Peyer's patch (tissue), 4 donors: ENCODE data around the gene CHD1L. TPM values are rescaled to one million over a fixed set of nuclear protein-coding genes. Genes with fewer than 3 reads are reported as not detected.

ENCODE experiments used
- DNase-seq, 3 donors: peaks; one replicate each; pipeline ENCODE4 v3.0.0-alpha.2; 2017 to 2019
- H3K27ac ChIP-seq, 4 donors: fragments of 200-600 bp; sonication (generic); one replicate each; pipeline ENCODE4 v1.5.1; 2016 to 2019
- H3K27me3 ChIP-seq, 2 donors: fragments of 200-600 bp; sonication (generic); one replicate each; pipeline ENCODE4 v1.5.1; 2019
- H3K36me3 ChIP-seq, 3 donors: fragments of 200-600 bp; sonication (generic); one replicate each; pipeline ENCODE4 v1.5.1; 2016 to 2019
- H3K4me1 ChIP-seq, 4 donors: fragments of 200-600 bp; sonication (generic); one replicate each; pipeline ENCODE4 v1.5.1; 2016 to 2019
- H3K4me3 ChIP-seq, 4 donors: fragments of 200-600 bp; sonication (generic); 1 replicate in 3 of 4; 2 replicates in 1 of 4; pipeline ENCODE4 v1.5.1; 2016 to 2019; ENCODE audit warnings: mild to moderate bottlenecking in 1 of 4
- H3K9me3 ChIP-seq, 4 donors: fragments of 200-600 bp; sonication (generic); one replicate each; pipeline ENCODE4 v1.5.1; 2016 to 2019; ENCODE audit warnings: mild to moderate bottlenecking in 1 of 4
- POLR2A ChIP-seq, 2 donors: fragments of 450-650 bp; IDR thresholded peaks; one replicate each; pipeline ENCODE4 v1.5.1; 2017; ENCODE audit warnings: antibody characterized with exemption in 2 of 2, mild to moderate bottlenecking in 2 of 2, moderate library complexity in 2 of 2
- total RNA-seq, 4 donors: library from RNA; depleted of rRNA; stranded (reverse); fragments of >200 nt; gene quantifications; one replicate each; pipeline ENCODE4 v1.1.0, GENCODE V29; 2016
- TF ChIP-seq, protein P1 (sequence below), 6 experiments: fragments of 450-650 bp in 4 of 6; fragments of 200-600 bp in 2 of 6; sonication (generic) in 1 of 6; IDR thresholded peaks; one replicate each; pipeline ENCODE4 v1.5.1; 2017 to 2019; ENCODE audit warnings: antibody characterized with exemption in 6 of 6, mild to moderate bottlenecking in 3 of 6, moderate library complexity in 1 of 6

CHD1L gene
- total RNA-seq, 4 donors from 2014 or later, result 25.8 to 71.0 (median 38.3) TPM

DNA sequence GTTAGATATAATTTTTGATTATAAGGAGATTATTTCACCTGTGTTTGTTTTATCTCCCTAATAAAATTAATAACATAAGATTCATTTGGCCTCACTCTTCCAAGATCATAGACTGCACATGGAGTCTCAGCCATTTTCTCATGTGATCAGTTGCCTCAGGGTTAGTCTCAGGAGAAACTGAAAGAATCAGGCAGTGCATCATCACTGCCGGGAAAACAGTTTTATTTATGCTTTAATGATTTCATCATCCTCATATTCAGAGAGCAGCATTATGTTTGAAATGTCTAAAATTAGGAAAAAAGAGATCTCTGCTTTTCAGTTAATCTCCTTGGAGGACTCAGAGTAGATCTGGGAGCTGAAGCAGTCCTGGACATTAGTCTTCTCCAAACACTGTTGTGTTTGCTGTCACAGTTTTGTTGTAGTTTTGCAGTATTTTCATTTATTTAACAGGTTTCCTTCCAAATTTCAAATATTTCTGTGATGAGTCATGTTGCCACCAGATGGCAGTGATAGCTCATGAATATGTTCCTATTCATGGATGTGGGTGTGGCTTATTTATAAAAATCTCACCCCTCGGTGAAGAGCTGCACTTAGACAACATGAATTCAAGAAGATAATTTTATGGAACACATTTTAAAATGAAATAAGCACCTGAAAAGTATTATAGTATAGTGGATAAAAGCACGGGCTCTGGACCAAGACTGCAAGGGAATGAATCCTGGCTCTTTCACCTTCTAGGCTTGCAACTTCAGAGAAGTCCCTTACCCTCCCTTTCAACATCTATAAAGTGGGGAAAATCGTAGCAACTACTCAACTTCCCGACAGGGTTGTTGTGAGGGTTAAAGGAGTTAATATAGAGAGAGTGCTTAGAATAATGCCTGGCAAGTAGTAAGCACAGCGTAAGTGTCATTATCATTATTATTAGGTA, 31.2 kb downstream of the CHD1L start:
- H3K9me3 ChIP-seq, result no peaks in the 10 kb centered on the region
- TF ChIP-seq, protein P1, sequence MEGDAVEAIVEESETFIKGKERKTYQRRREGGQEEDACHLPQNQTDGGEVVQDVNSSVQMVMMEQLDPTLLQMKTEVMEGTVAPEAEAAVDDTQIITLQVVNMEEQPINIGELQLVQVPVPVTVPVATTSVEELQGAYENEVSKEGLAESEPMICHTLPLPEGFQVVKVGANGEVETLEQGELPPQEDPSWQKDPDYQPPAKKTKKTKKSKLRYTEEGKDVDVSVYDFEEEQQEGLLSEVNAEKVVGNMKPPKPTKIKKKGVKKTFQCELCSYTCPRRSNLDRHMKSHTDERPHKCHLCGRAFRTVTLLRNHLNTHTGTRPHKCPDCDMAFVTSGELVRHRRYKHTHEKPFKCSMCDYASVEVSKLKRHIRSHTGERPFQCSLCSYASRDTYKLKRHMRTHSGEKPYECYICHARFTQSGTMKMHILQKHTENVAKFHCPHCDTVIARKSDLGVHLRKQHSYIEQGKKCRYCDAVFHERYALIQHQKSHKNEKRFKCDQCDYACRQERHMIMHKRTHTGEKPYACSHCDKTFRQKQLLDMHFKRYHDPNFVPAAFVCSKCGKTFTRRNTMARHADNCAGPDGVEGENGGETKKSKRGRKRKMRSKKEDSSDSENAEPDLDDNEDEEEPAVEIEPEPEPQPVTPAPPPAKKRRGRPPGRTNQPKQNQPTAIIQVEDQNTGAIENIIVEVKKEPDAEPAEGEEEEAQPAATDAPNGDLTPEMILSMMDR (IDR thresholded peaks at IDR 0.05), result peak; percentile 23 to 56 (median 55)
- no peak for TF ChIP-seq POLR2A (IDR thresholded peaks at IDR 0.05)
- peaks cover 0 to 63% (median 0%) of the 10 kb centered on the region in 3 donors for H3K36me3 ChIP-seq
- H3K4me1 ChIP-seq, result no peaks in the 10 kb centered on the region
- no peaks in the 10 kb centered on the region for H3K27me3 ChIP-seq
- DNase-seq, result no peak
- H3K4me3 ChIP-seq, result no peak overlapping the region
- no peak overlapping the region for H3K27ac ChIP-seq

DNA sequence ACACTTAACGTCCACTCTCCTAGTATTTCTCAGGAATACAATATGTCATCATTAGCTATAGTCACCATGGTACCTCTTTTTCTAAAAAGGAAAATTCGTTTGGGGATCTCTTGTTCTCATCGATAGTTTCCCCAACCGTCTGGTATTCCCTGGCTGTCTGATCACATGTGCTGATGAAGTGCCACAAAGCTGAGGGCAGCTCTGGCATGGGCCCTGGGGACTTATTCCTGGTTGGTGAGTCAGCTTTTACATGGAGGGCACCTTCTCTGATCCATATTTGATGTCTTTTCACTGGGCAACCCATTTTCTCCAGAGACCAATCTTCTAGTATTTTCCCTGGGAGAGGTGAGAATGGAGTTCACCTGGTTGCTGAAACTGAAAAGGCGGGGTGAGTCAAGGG, 39.5 kb downstream of the CHD1L start:
- no peak for DNase-seq
- Histone ChIP-seq H3K36me3 (peaks cover 0 to 84% (median 0%) of the 10 kb centered on the region in 3 donors), H3K27me3 (no peaks in the 10 kb centered on the region), H3K9me3 (no peaks in the 10 kb centered on the region), H3K4me1 (no peaks in the 10 kb centered on the region), H3K4me3 (no peak overlapping the region), H3K27ac (no peak overlapping the region)
- no peak for TF ChIP-seq POLR2A (IDR thresholded peaks at IDR 0.05)
- TF ChIP-seq, protein P1 (IDR thresholded peaks at IDR 0.05), result no peak

DNA sequence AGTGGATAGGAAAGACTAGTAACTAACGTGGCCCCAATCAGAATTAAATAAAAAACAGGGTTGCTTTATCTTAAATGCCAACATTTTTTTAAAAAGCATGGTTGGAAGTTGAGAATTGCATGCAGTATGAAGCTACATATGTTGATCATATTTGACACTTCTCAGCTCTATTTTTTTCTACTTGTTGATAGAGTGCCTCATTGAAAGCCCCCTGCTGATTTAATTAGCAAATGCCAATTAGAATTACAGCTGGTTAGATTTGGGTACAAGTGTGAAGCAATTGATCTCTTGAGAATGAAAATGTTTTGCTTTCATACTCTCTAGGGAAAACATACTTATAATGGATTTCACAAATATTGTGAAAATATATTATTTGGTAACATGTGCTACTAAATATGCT, 40.5 kb downstream of the CHD1L start:
- H3K27me3 ChIP-seq, result no peaks in the 10 kb centered on the region
- H3K9me3 ChIP-seq, result no peaks in the 10 kb centered on the region
- no peaks in the 10 kb centered on the region for H3K4me1 ChIP-seq
- H3K27ac ChIP-seq, result no peak overlapping the region
- no peak overlapping the region for H3K4me3 ChIP-seq
- DNase-seq, result no peak
- H3K36me3 ChIP-seq, result peaks cover 0 to 84% (median 0%) of the 10 kb centered on the region in 3 donors
- TF ChIP-seq, protein P1 (IDR thresholded peaks at IDR 0.05), result no peak
- no peak for TF ChIP-seq POLR2A (IDR thresholded peaks at IDR 0.05)

DNA sequence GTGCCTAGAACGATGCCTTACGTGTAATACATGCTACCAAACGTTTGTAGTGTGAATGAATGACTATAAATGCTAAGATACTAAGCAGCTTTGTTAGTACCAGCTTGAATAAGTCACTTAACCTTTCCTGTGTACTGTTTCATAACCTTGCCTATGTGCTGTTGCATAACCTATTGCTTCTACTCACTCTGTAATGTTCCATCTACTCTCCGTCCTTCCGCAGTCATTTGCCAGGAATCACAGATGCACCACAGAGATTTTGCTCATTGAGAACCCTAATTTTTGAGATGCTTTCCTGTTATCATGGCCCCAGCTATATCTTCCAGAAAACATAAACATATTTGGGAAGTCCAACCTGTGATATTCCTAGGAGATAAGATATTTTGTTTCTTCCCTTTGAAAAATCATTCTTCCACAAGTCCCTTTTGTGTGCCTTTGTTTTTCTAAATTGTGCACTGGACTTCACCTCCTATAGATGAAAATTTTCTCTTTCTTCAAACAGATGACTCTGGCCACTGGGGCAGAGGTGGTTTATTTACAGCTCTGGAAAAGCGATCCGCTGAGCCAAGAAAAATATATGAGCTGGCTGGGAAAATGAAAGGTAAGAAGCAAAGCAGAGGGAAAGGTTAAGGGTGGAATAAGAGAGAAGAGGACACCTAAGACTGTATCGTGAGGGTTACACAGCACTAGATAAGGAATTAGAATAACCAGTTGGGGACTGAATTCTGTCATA, 44.8 kb downstream of the CHD1L start:
- Histone ChIP-seq H3K27me3 (no peaks in the 10 kb centered on the region), H3K27ac (no peak overlapping the region), H3K4me1 (no peaks in the 10 kb centered on the region), H3K36me3 (peaks cover 0 to 95% (median 0%) of the 10 kb centered on the region in 3 donors), H3K4me3 (no peak overlapping the region), H3K9me3 (no peaks in the 10 kb centered on the region)
- no peak for DNase-seq
- TF ChIP-seq POLR2A (IDR thresholded peaks at IDR 0.05), result no peak
- TF ChIP-seq, protein P1 (IDR thresholded peaks at IDR 0.05), result no peak

DNA sequence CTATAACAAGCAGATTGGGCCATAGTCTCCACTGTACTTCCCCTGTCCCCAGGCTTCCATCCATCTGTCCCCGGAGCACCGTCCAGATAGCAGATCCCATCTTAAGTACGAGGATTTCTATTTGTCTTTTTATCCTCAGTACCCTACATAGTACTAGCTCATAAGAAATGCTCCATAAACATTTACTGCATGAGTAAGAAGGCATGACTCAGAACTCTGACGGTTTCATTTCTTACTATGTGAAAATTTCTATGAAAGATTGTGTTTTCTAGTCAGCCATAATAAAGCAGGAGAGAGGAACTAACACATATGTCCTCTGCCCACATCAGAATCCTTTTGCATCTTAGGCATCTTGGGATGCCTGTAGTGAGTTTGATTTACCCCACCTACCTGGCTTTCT, 49.5 kb downstream of the CHD1L start:
- Histone ChIP-seq H3K36me3 (peaks cover 0 to 80% (median 0%) of the 10 kb centered on the region in 3 donors), H3K27me3 (no peaks in the 10 kb centered on the region), H3K4me3 (no peak overlapping the region), H3K27ac (no peak overlapping the region), H3K4me1 (no peaks in the 10 kb centered on the region), H3K9me3 (no peaks in the 10 kb centered on the region)
- no peak for DNase-seq
- TF ChIP-seq, protein P1 (IDR thresholded peaks at IDR 0.05), result no peak
- no peak for TF ChIP-seq POLR2A (IDR thresholded peaks at IDR 0.05)
